HepG2 (cell line): ENCODE results near the gene RRN3. TPM values are rescaled to one million over a fixed set of nuclear protein-coding genes. Genes with fewer than 3 reads are reported as not detected.

Experiments
- BRCA1 ChIP-seq: sonication (generic); formaldehyde crosslinking; IDR thresholded peaks from 2 replicates; pipeline ENCODE4 v1.4.0; 2020; ENCODE audit warnings: missing genetic modification reagents
- GATAD1 ChIP-seq: IDR thresholded peaks from 2 replicates; pipeline ENCODE4 v1.6.1; 2016; ENCODE audit warnings: missing genetic modification reagents, missing compliant biosample characterization
- HDAC6 ChIP-seq: fragments of 200-600 bp; sonication (generic); IDR thresholded peaks from 2 replicates; pipeline ENCODE4 v1.7.0; 2017; ENCODE audit warnings: mild to moderate bottlenecking, antibody characterized with exemption, low read length, low read depth
- KDM2A ChIP-seq: sonication (generic); formaldehyde crosslinking; IDR thresholded peaks from 2 replicates; pipeline ENCODE4 v1.4.0; 2020; ENCODE audit warnings: low read depth, missing genetic modification reagents, borderline replicate concordance
- MED1 ChIP-seq: sonication (generic); formaldehyde crosslinking; IDR thresholded peaks from 2 replicates; pipeline ENCODE4 v1.4.0; 2020; ENCODE audit warnings: missing genetic modification reagents
- NCOR1 ChIP-seq: fragments of 200-600 bp; sonication (generic); IDR thresholded peaks from 2 replicates; pipeline ENCODE4 v1.7.0; 2017; ENCODE audit warnings: antibody characterized with exemption, low read length, borderline replicate concordance
- PHF5A ChIP-seq: IDR thresholded peaks from one replicate; pipeline ENCODE4 v1.6.1; 2018; ENCODE audit warnings: low read depth, missing genetic modification reagents; ENCODE audit not compliant: unreplicated experiment
- SCMH1 ChIP-seq: sonication (generic); formaldehyde crosslinking; IDR thresholded peaks from 2 replicates; pipeline ENCODE4 v1.9.0; 2021; ENCODE audit warnings: missing genetic modification reagents, mild to moderate bottlenecking, borderline replicate concordance
- TBP ChIP-seq: sonication (generic); formaldehyde crosslinking; IDR thresholded peaks from 2 replicates; pipeline ENCODE4 v1.5.0; 2020; ENCODE audit warnings: missing genetic modification reagents
- TBX2 ChIP-seq: sonication (generic); formaldehyde crosslinking; IDR thresholded peaks from 2 replicates; pipeline ENCODE4 v1.5.0; 2020; ENCODE audit warnings: missing genetic modification reagents, mild to moderate bottlenecking, borderline replicate concordance
- ZC3H13 ChIP-seq: sonication (generic); formaldehyde crosslinking; IDR thresholded peaks from 2 replicates; pipeline ENCODE4 v1.8.1; 2023; ENCODE audit warnings: mild to moderate bottlenecking, missing genetic modification reagents, moderate library complexity
- ZFP62 ChIP-seq: sonication (generic); formaldehyde crosslinking; IDR thresholded peaks from 2 replicates; pipeline ENCODE4 v1.4.0; 2020; ENCODE audit warnings: missing genetic modification reagents
- ZFP82 ChIP-seq: sonication (generic); formaldehyde crosslinking; IDR thresholded peaks from 2 replicates; pipeline ENCODE4 v1.5.1; 2020; ENCODE audit warnings: mild to moderate bottlenecking, missing genetic modification reagents, borderline replicate concordance
- ZNF230 ChIP-seq: sonication (generic); formaldehyde crosslinking; IDR thresholded peaks from 2 replicates; pipeline ENCODE4 v1.4.0; 2020; ENCODE audit warnings: mild to moderate bottlenecking, missing genetic modification reagents
- ZNF232 ChIP-seq: sonication (generic); formaldehyde crosslinking; IDR thresholded peaks from 2 replicates; pipeline ENCODE4 v1.4.0; 2020; ENCODE audit warnings: missing genetic modification reagents, borderline replicate concordance
- ZNF337 ChIP-seq: sonication (generic); formaldehyde crosslinking; IDR thresholded peaks from 2 replicates; pipeline ENCODE4 v1.5.1; 2020; ENCODE audit warnings: missing genetic modification reagents, low read depth, mild to moderate bottlenecking, borderline replicate concordance
- ZNF543 ChIP-seq: sonication (generic); formaldehyde crosslinking; IDR thresholded peaks from 2 replicates; pipeline ENCODE4 v1.4.0; 2020; ENCODE audit warnings: mild to moderate bottlenecking, missing genetic modification reagents
- ZNF550 ChIP-seq: sonication (generic); formaldehyde crosslinking; IDR thresholded peaks from 2 replicates; pipeline ENCODE4 v1.4.0; 2020; ENCODE audit warnings: mild to moderate bottlenecking, missing genetic modification reagents, borderline replicate concordance
- ZNF570 ChIP-seq: sonication (generic); formaldehyde crosslinking; IDR thresholded peaks from 2 replicates; pipeline ENCODE4 v1.4.0; 2020; ENCODE audit warnings: mild to moderate bottlenecking, missing genetic modification reagents, borderline replicate concordance
- ZNF709 ChIP-seq: sonication (generic); formaldehyde crosslinking; IDR thresholded peaks from 2 replicates; pipeline ENCODE4 v1.5.0; 2020; ENCODE audit warnings: mild to moderate bottlenecking, missing genetic modification reagents
- ZNF790 ChIP-seq: sonication (generic); formaldehyde crosslinking; IDR thresholded peaks from 2 replicates; pipeline ENCODE4 v1.8.0; 2022; ENCODE audit warnings: missing genetic modification reagents, mild to moderate bottlenecking, borderline replicate concordance
- ZNF800 ChIP-seq: sonication (generic); formaldehyde crosslinking; IDR thresholded peaks from 2 replicates; pipeline ENCODE4 v1.4.0; 2020; ENCODE audit warnings: missing genetic modification reagents
- polyA plus RNA-seq, 8 experiments: library from polyadenylated mRNA; depleted of rRNA in 3 of 8; stranded (reverse) in 7 of 8; unstranded in 1 of 8; fragments of >200 nt; fragmentation: Illumina TruSeq in 4 of 8; extraction: Trizol in 4 of 8; gene quantifications; 2 replicates each; pipeline versions ENCODE4 v1.2.1 to v1.2.3, GENCODE V29; 2011 to 2016; ENCODE audit warnings: low read depth in 4 of 8, missing spikeins in 1 of 8, mixed read lengths in 1 of 8; ENCODE audit not compliant: insufficient read depth in 1 of 8
- total RNA-seq, 5 experiments: library from RNA; depleted of rRNA; stranded (reverse); fragments of >200 nt; fragmentation: Illumina TruSeq; extraction: Trizol; gene quantifications; 2 replicates each; pipeline ENCODE4 v1.2.3, GENCODE V29; 2016; ENCODE audit warnings: low read depth in 1 of 5
- TF ChIP-seq, protein P1 (sequence below): sonication (generic); formaldehyde crosslinking; IDR thresholded peaks from 2 replicates; pipeline ENCODE4 v1.5.0; 2020; ENCODE audit warnings: mild to moderate bottlenecking, missing genetic modification reagents
- TF ChIP-seq, protein P2 (sequence below): sonication (generic); IDR thresholded peaks from 2 replicates; pipeline ENCODE4 v1.6.1; 2016; ENCODE audit warnings: low read depth, borderline replicate concordance
- TF ChIP-seq, protein P3 (sequence below): IDR thresholded peaks from 2 replicates; pipeline ENCODE4 v1.6.1; 2016; ENCODE audit warnings: low read depth, control low read depth

RRN3 gene
- total and polyA plus RNA-seq, 2 of the 13 experiments (the other 11 are each of a cell fraction or from before 2014, with no cell fraction given), result 45.8 to 67.0 TPM

DNA sequence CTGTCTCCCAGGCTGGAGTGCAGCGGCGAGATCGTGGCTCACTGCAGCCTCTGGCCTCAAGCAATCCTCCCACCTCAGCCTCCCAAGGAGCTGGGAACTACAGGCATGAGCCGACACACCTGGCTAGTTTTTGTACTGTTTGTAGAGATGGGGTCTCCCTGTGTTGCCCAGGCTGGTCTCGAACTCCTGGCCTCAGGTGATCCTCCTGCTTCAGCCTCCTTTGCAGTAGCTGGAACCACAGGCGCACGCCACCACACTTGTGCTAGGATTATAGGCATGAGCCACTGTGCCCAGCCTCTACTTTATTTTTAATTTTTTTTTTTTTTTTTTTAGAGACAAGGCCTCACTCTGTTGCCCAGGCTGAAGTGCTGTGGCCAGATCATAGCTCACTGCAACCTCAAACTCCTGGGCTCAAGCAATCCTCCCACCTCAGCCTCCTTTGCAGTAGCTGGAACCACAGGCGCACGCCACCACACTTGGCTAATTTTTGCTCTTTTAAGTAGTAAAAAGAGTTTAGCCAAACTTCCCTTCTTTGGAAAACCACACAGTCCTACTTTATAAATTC is 42.6 kb downstream of the RRN3 start (continued):
- no peak for TF ChIP-seq SCMH1 (CRISPR knock-in tag)
- TF ChIP-seq ZNF230, result no peak
- no peak for TF ChIP-seq ZNF790 (CRISPR knock-in tag)
- TF ChIP-seq ZNF570 (CRISPR knock-in tag), result no peak
- TF ChIP-seq, protein P1, sequence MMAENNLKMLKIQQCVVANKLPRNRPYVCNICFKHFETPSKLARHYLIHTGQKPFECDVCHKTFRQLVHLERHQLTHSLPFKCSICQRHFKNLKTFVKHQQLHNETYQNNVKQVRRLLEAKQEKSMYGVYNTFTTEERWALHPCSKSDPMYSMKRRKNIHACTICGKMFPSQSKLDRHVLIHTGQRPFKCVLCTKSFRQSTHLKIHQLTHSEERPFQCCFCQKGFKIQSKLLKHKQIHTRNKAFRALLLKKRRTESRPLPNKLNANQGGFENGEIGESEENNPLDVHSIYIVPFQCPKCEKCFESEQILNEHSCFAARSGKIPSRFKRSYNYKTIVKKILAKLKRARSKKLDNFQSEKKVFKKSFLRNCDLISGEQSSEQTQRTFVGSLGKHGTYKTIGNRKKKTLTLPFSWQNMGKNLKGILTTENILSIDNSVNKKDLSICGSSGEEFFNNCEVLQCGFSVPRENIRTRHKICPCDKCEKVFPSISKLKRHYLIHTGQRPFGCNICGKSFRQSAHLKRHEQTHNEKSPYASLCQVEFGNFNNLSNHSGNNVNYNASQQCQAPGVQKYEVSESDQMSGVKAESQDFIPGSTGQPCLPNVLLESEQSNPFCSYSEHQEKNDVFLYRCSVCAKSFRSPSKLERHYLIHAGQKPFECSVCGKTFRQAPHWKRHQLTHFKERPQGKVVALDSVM (CRISPR knock-in tag), result peak; percentile 88
- no peak for TF ChIP-seq GATAD1 (CRISPR knock-in tag)
- TF ChIP-seq KDM2A (CRISPR knock-in tag), result no peak
- no peak for TF ChIP-seq ZFP82 (CRISPR knock-in tag)
- no peak for TF ChIP-seq BRCA1
- no peak for TF ChIP-seq TBP (CRISPR knock-in tag)
- TF ChIP-seq, protein P2, sequence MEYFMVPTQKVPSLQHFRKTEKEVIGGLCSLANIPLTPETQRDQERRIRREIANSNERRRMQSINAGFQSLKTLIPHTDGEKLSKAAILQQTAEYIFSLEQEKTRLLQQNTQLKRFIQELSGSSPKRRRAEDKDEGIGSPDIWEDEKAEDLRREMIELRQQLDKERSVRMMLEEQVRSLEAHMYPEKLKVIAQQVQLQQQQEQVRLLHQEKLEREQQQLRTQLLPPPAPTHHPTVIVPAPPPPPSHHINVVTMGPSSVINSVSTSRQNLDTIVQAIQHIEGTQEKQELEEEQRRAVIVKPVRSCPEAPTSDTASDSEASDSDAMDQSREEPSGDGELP, result no peak
- no peak for TF ChIP-seq ZNF232 (CRISPR knock-in tag)
- TF ChIP-seq ZFP62, result no peak
- TF ChIP-seq ZNF800, result no peak
- TF ChIP-seq ZC3H13 (CRISPR knock-in tag), result no peak
- no peak for TF ChIP-seq HDAC6
- TF ChIP-seq, protein P3, sequence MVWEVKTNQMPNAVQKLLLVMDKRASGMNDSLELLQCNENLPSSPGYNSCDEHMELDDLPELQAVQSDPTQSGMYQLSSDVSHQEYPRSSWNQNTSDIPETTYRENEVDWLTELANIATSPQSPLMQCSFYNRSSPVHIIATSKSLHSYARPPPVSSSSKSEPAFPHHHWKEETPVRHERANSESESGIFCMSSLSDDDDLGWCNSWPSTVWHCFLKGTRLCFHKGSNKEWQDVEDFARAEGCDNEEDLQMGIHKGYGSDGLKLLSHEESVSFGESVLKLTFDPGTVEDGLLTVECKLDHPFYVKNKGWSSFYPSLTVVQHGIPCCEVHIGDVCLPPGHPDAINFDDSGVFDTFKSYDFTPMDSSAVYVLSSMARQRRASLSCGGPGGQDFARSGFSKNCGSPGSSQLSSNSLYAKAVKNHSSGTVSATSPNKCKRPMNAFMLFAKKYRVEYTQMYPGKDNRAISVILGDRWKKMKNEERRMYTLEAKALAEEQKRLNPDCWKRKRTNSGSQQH, result 0 out of 2 replicates have a peak, but pooled peaks have one; percentile 21
- no peak for TF ChIP-seq TBX2
- no peak for TF ChIP-seq ZNF337 (CRISPR knock-in tag)
- TF ChIP-seq MED1 (CRISPR knock-in tag), result no peak
- TF ChIP-seq PHF5A (CRISPR knock-in tag), result no peak
- TF ChIP-seq ZNF550 (CRISPR knock-in tag), result no peak
- TF ChIP-seq ZNF709 (CRISPR knock-in tag), result no peak
- TF ChIP-seq ZNF543 (CRISPR knock-in tag), result no peak
- TF ChIP-seq NCOR1, result no peak
